ENCODE data around the gene DUSP16. TPM values are rescaled to one million over a fixed set of nuclear protein-coding genes. Genes with fewer than 3 reads are reported as not detected.

The DUSP16 gene
- total and polyA plus RNA-seq, 2 of the 8 experiments (the other 6 are each of a cell fraction or from before 2014, with no cell fraction given), result 31.6 to 55.9 TPM

DNA sequence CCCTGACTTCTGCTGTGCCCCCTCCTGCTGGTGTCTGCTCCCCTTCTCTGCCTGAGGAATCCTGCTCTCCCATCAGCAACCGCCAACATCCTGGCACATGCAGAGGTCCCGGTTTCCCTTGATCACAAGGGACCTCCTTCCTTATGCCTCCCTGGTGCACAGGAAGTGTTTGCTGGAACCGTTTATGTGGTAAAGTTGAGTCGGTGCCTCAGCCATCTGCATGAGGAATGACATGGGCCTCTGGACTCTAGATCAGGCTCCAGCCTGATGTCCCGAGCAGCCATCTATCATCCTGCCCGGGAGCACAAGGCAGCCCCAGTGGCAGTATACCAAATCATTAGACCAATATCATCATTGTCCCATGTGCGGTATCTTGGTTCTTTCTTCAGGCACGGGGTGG lies 115.4 kb downstream of the DUSP16 start:
- Histone ChIP-seq H3K79me1 (ENCODE audit: low read depth, low read length) (no peaks in the 10 kb centered on the region), H4K8ac (ENCODE audit: extremely low read depth, insufficient read depth, low read length) (no peak overlapping the region; the same call in 1 of the 2 replicates), H2AK5ac (ENCODE audit: low read depth, low read length) (no peak overlapping the region), H3K36me3 (ENCODE audit: control insufficient read depth in 2 of 4, insufficient read depth in 4 of 4, low read length in 3 of 4) (no peaks in the 10 kb centered on the region), H2BK5ac (ENCODE audit: low read depth, low read length) (no peak overlapping the region), H3K18ac (ENCODE audit: extremely low read depth, low read length) (no peak overlapping the region), H4K91ac (replicated peaks; ENCODE audit: insufficient read length, low read length) (no peak overlapping the region), H3K4me1 (replicated peaks in 1 of 4; ENCODE audit: control insufficient read depth in 3 of 4, insufficient read depth in 4 of 4, low read length in 3 of 4) (peaks cover 0 to 3% (median 0%) of the 10 kb centered on the region in 4 experiments; a peak in 1 of 7 replicates), H2BK15ac (ENCODE audit: low read length) (no peak overlapping the region), H3K4ac (replicated peaks; ENCODE audit: insufficient read length, low read depth, low read length) (no peak overlapping the region), H3K79me2 (ENCODE audit: control insufficient read depth in 1 of 2, insufficient read depth in 2 of 2, low read length in 2 of 2) (no peaks in the 10 kb centered on the region), H3K14ac (ENCODE audit: insufficient read length) (no peak overlapping the region), H2BK120ac (replicated peaks; ENCODE audit: low read depth, low read length) (no peak overlapping the region), H4K5ac (ENCODE audit: insufficient read length, low read depth, low read length) (no peak overlapping the region), H2AFZ (ENCODE audit: low read length) (no peak overlapping the region), H3K4me2 (ENCODE audit: insufficient read depth in 1 of 2, low read depth in 2 of 2, low read length in 2 of 2) (no peak overlapping the region), H3K23me2 (ENCODE audit: low read depth, low read length) (no peaks in the 10 kb centered on the region), H4K20me1 (replicated peaks in 1 of 2; ENCODE audit: control insufficient read depth in 1 of 2, insufficient read depth in 2 of 2, low read length in 2 of 2) (no peaks in the 10 kb centered on the region), H3K27me3 (replicated peaks in 1 of 4; ENCODE audit: control insufficient read depth in 3 of 4, extremely low read depth in 1 of 4, insufficient read depth in 3 of 4, low read length in 3 of 4) (no peaks in the 10 kb centered on the region), H3K9me3 (ENCODE audit: insufficient read depth in 2 of 2, low read depth in 1 of 2, low read length in 1 of 2) (no peaks in the 10 kb centered on the region), H2BK12ac (ENCODE audit: low read depth, low read length) (no peak overlapping the region), H3K9ac (replicated peaks in 1 of 4; ENCODE audit: extremely low read depth in 1 of 4, low read depth in 3 of 4, low read length in 3 of 4) (no peak overlapping the region), H3K56ac (replicated peaks; ENCODE audit: insufficient read length, low read depth, low read length) (no peak overlapping the region), H2BK20ac (ENCODE audit: low read length) (no peak overlapping the region), H3K27ac (ENCODE audit: low read depth, low read length) (no peak overlapping the region), H3K4me3 (ENCODE audit: extremely low read depth in 1 of 4, insufficient read depth in 2 of 4, low read depth in 3 of 4, low read length in 4 of 4) (no peak overlapping the region), H3K23ac (ENCODE audit: insufficient read length) (no peak overlapping the region)
- POLR2A ChIA-PET (ENCODE audit: partially characterized antibody), result no interaction called here
- TF ChIP-seq BRCA1 (IDR thresholded peaks at IDR 0.05; ENCODE audit: low read depth, low read length), result no peak
- no peak for TF ChIP-seq BACH1 (IDR thresholded peaks at IDR 0.05; ENCODE audit: low read length)
- TF ChIP-seq, protein P1, sequence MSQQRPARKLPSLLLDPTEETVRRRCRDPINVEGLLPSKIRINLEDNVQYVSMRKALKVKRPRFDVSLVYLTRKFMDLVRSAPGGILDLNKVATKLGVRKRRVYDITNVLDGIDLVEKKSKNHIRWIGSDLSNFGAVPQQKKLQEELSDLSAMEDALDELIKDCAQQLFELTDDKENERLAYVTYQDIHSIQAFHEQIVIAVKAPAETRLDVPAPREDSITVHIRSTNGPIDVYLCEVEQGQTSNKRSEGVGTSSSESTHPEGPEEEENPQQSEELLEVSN (IDR thresholded peaks at IDR 0.05), result no peak
- no peak for TF ChIP-seq KDM4A (IDR thresholded peaks at IDR 0.05; ENCODE audit: low read depth, low read length, severe bottlenecking)
- CTCF ChIA-PET (ENCODE audit: partially characterized antibody), result interaction anchor here (0.7 to 1.1 kb wide), 3 partner anchors 9 to 32 kb away, joined by 3 to 4 read pairs (median 3); no protein-coding TSS in a partner anchor
- 94% methylated on average over 8 of the region's 8 CpGs; no CpG with 5 or more reads in 1 of the 2 experiments for WGBS, 2 experiments (ENCODE audit: extremely low coverage in 1 of 2, insufficient coverage in 1 of 2, insufficient read length in 1 of 2, insufficient replicate concordance in 2 of 2, low coverage in 1 of 2, low lambda C conversion rate in 2 of 2, missing lambda C conversion rate in 1 of 2)
- no peak for DNase-seq (ENCODE audit: low read depth in 1 of 2, low spot score in 2 of 2)
- FAIRE-seq, result no peak
